ENCODE results near the gene TNFRSF21.

- TF ChIP-seq CTCF (IDR thresholded peaks at IDR 0.05) (no peak), POLR2A (IDR thresholded peaks at IDR 0.05) (no peak)
These were observed 55.7 kb downstream of the TNFRSF21 start for GRCh38 chr6:47254051-47254450.

All from esophagus squamous epithelium (tissue), 4 donors.